Measurements from ENCODE around the gene MYO9A.

DNA sequence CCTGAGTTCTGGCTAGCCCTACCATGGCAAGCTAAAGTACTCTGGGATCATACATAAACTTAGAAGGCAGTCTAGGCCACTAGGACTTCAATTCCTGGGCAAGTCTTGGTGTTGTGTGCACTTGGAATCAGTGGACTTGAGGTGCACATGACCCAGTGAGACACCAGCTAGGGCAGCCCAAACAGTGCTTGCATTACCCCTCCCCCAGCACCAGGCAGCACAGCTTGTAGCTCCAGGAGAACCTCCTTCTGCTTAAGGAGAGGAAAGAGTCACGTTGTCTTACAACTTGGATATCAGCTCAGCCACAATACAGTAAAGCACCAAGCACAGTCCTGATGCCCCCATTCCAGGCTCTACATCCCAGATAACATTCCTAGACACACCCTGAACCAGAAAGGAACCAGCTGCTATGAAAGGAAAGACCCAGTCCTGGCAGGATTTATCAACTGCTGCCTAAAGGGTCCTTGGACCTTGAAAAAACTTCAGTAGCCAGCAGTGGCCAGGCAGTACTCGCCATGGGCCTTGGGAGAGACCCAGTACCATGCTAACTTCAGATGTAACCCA is 57.2 kb downstream of the MYO9A start:
- TF ChIP-seq CTCF (IDR thresholded peaks at IDR 0.05) (no peak), ZFX (IDR thresholded peaks at IDR 0.05; ENCODE audit: borderline replicate concordance) (no peak)

All from 22Rv1 (cell line).